GM19351 (cell line): Measurements from ENCODE around the gene SLC39A7.

Experiments
- ATAC-seq: cut with Tn5 transposase; IDR thresholded peaks from one replicate; pipeline ENCODE4 v1.9.1; 2021; ENCODE audit warnings: mild to moderate bottlenecking, moderate library complexity; ENCODE audit not compliant: unreplicated experiment

The SLC39A7 gene

GRCh38 chr6:33189625-33190448, 10.8 kb upstream of the SLC39A7 start:
- ATAC-seq, result no peak

- ATAC-seq, result no peak
Measured at GRCh38 chr6:33190504-33191107, 10.1 kb upstream of the SLC39A7 start.

GRCh38 chr6:33191383-33192104, 9.1 kb upstream of the SLC39A7 start:
- no peak for ATAC-seq

- ATAC-seq, result no peak
Measured at GRCh38 chr6:33192105-33192646, 8.5 kb upstream of the SLC39A7 start, which contains the start of gene COL11A2. Gene COL11A2 (minus strand): TSS chr6:33192467. CDS start chr6:33192240, 227 bp downstream.

- ATAC-seq, result no peak
Measured at GRCh38 chr6:33192671-33193602, 7.7 kb upstream of the SLC39A7 start.

GRCh38 chr6:33193619-33194018, 7.0 kb upstream of the SLC39A7 start:
- no peak for ATAC-seq

GRCh38 chr6:33194431-33194979, 6.2 kb upstream of the SLC39A7 start:
- no peak for ATAC-seq

- no peak for ATAC-seq
Measured at GRCh38 chr6:33195304-33196165, 5.1 kb upstream of the SLC39A7 start.

GRCh38 chr6:33197431-33198048, 3.1 kb upstream of the SLC39A7 start:
- no peak for ATAC-seq

GRCh38 chr6:33198159-33198852, 2.4 kb upstream of the SLC39A7 start:
- no peak for ATAC-seq

GRCh38 chr6:33198853-33199436, 1.7 kb upstream of the SLC39A7 start:
- ATAC-seq, result no peak

GRCh38 chr6:33199687-33200218, 914 bp upstream of the SLC39A7 start:
- peak; percentile 27 for ATAC-seq

GRCh38 chr6:33201147-33201545, 479 bp downstream of the SLC39A7 start:
- ATAC-seq, result no peak

- no peak for ATAC-seq
Measured at GRCh38 chr6:33201935-33202334, 1.3 kb downstream of the SLC39A7 start.

GRCh38 chr6:33202799-33203198, 2.1 kb downstream of the SLC39A7 start:
- ATAC-seq, result no peak

GRCh38 chr6:33203443-33204164, 2.9 kb downstream of the SLC39A7 start:
- ATAC-seq, result no peak

- no peak for ATAC-seq
Measured at GRCh38 chr6:33204165-33204414, 3.4 kb downstream of the SLC39A7 start.
